Measurements from ENCODE around the gene NUDT1. TPM values are rescaled to one million over a fixed set of nuclear protein-coding genes. Genes with fewer than 3 reads are reported as not detected.

Gene NUDT1
- total RNA-seq, 2 experiments from 2014 or later: 88.4 to 117 TPM

DNA sequence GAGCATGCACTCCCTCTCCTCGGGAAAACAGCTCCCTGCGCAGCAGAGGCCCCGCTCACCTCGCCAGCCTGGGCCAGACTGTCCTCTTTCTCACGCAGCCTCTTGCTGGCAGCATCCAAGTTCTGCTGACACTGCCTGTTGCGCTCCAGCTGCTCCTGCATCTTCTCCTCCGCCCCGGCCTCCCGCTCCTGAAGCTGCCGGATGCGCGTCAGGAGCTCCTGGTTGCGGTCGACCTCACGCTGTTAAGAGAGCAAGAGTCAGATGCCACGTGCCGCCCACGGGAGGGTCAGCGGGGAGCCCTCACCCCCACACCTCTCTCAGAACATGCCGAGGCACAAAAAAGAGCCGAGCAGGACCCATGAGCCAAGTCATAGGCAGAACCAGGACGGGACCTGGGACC, 19.5 kb upstream of the NUDT1 start:
- intact Hi-C loops (cut with micrococcal nuclease; ENCODE audit: unreplicated experiment): no loop called here
- ChIA-PET POLR2A (no interaction called here), CTCF (ENCODE audit: unreplicated experiment) (no interaction called here)
- Histone ChIP-seq H3K4me1 (ENCODE audit: insufficient read depth, low read length, poor library complexity, severe bottlenecking) (no peaks in the 10 kb centered on the region), H3K79me2 (ENCODE audit: insufficient read depth, low read depth, low read length) (no peaks in the 10 kb centered on the region), H3K27ac (ENCODE audit: low read depth, low read length, poor library complexity, severe bottlenecking) (no peak overlapping the region), H3K4me2 (ENCODE audit: low read length) (no peak overlapping the region), H3K36me3 (ENCODE audit: insufficient read depth, low read length) (peaks cover 90% of the 10 kb centered on the region), H2AFZ (ENCODE audit: low read length) (no peak overlapping the region), H3K9me2 (ENCODE audit: insufficient read depth, low read length) (no peaks in the 10 kb centered on the region), H3K9me3 (ENCODE audit: low read length) (no peaks in the 10 kb centered on the region), H4K20me1 (ENCODE audit: insufficient read depth, low read length) (no peaks in the 10 kb centered on the region), H3K4me3 (ENCODE audit: low read depth, low read length, poor library complexity, severe bottlenecking) (no peak overlapping the region)
- DNase-seq (ENCODE audit: low spot score): no peak
- no TSS peak for BruUV-seq (replicated peaks)
- TF ChIP-seq EZH2phosphoT487 (IDR thresholded peaks at IDR 0.05; ENCODE audit: borderline replicate concordance, low read depth, low read length): no peak
- TF ChIP-seq, protein P1, sequence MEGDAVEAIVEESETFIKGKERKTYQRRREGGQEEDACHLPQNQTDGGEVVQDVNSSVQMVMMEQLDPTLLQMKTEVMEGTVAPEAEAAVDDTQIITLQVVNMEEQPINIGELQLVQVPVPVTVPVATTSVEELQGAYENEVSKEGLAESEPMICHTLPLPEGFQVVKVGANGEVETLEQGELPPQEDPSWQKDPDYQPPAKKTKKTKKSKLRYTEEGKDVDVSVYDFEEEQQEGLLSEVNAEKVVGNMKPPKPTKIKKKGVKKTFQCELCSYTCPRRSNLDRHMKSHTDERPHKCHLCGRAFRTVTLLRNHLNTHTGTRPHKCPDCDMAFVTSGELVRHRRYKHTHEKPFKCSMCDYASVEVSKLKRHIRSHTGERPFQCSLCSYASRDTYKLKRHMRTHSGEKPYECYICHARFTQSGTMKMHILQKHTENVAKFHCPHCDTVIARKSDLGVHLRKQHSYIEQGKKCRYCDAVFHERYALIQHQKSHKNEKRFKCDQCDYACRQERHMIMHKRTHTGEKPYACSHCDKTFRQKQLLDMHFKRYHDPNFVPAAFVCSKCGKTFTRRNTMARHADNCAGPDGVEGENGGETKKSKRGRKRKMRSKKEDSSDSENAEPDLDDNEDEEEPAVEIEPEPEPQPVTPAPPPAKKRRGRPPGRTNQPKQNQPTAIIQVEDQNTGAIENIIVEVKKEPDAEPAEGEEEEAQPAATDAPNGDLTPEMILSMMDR (conservative IDR thresholded peaks at IDR 0.05; ENCODE audit: low read length): no peak

DNA sequence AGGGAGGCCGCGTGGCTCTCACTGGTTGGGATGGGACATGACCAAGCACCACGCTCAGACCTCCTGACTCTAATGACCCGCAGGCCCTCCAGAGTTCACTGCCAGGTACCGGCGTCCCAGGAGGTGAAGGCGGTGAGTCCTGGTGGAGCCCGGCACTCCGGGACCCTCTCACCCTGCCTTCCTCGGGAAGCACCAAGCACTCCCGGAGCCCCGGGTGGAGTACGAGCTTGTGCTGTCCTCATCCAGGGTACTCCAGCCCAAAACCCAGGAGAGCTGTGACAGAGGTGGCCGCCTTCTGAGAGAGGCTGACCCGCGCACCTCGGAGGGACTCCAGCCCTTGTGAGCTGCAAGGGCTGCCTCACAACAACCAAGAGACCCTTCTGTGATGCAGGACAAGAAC, 18.7 kb upstream of the NUDT1 start:
- Histone ChIP-seq H3K4me3 (ENCODE audit: low read depth, low read length, poor library complexity, severe bottlenecking) (no peak overlapping the region), H3K9me2 (ENCODE audit: insufficient read depth, low read length) (no peaks in the 10 kb centered on the region), H3K36me3 (ENCODE audit: insufficient read depth, low read length) (peaks cover 85% of the 10 kb centered on the region), H3K4me2 (ENCODE audit: low read length) (no peak overlapping the region), H3K4me1 (ENCODE audit: insufficient read depth, low read length, poor library complexity, severe bottlenecking) (no peaks in the 10 kb centered on the region), H3K27ac (ENCODE audit: low read depth, low read length, poor library complexity, severe bottlenecking) (no peak overlapping the region), H3K9me3 (ENCODE audit: low read length) (no peaks in the 10 kb centered on the region), H4K20me1 (ENCODE audit: insufficient read depth, low read length) (no peaks in the 10 kb centered on the region), H2AFZ (ENCODE audit: low read length) (no peak overlapping the region), H3K79me2 (ENCODE audit: insufficient read depth, low read depth, low read length) (no peaks in the 10 kb centered on the region)
- DNase-seq (ENCODE audit: low spot score): no peak
- ChIA-PET POLR2A (no interaction called here), CTCF (ENCODE audit: unreplicated experiment) (no interaction called here)
- TF ChIP-seq, protein P1 (conservative IDR thresholded peaks at IDR 0.05; ENCODE audit: low read length): no peak
- TF ChIP-seq EZH2phosphoT487 (IDR thresholded peaks at IDR 0.05; ENCODE audit: borderline replicate concordance, low read depth, low read length): no peak
- intact Hi-C loops (cut with micrococcal nuclease; ENCODE audit: unreplicated experiment): no loop called here
- no TSS peak for BruUV-seq (replicated peaks)

DNA sequence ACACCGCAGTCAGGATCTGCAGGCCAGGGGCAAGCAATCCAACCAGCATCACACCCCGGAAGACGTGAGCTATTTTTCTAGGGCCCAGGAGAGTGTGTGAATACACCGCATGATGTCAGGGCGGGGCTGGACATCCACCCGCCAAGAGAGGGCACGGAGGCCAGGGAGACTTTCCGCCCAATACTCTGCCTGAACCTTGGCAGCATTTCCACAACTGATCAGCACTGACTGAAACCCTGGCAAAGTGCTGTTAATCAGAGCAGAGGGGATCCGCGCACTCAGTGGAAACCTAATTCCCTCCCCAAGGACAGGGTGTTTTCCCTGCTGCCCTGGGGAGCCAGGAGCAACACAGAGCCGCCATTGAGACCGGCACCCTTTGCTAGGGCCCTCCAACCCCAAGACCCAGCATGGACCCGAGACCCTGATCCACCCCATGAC, 17.5 kb upstream of the NUDT1 start:
- intact Hi-C loops (cut with micrococcal nuclease; ENCODE audit: unreplicated experiment): no loop called here
- no peaks in the 10 kb centered on the region for H3K9me3 ChIP-seq (ENCODE audit: low read length)
- H3K36me3 ChIP-seq (ENCODE audit: insufficient read depth, low read length): peaks cover 81% of the 10 kb centered on the region

More for the DNA sequence above, 17.5 kb upstream of the NUDT1 start:
- no peak overlapping the region for H3K4me3 ChIP-seq (ENCODE audit: low read depth, low read length, poor library complexity, severe bottlenecking)
- BruUV-seq (replicated peaks): no TSS peak
- POLR2A ChIA-PET: no interaction called here
- H3K4me1 ChIP-seq (ENCODE audit: insufficient read depth, low read length, poor library complexity, severe bottlenecking): no peaks in the 10 kb centered on the region
- no peak for DNase-seq (ENCODE audit: low spot score)
- H3K27ac ChIP-seq (ENCODE audit: low read depth, low read length, poor library complexity, severe bottlenecking): no peak overlapping the region
- no peaks in the 10 kb centered on the region for H3K79me2 ChIP-seq (ENCODE audit: insufficient read depth, low read depth, low read length)
- no peak overlapping the region for H3K4me2 ChIP-seq (ENCODE audit: low read length)
- TF ChIP-seq EZH2phosphoT487 (IDR thresholded peaks at IDR 0.05; ENCODE audit: borderline replicate concordance, low read depth, low read length): no peak
- TF ChIP-seq, protein P1 (conservative IDR thresholded peaks at IDR 0.05; ENCODE audit: low read length): no peak
- CTCF ChIA-PET (ENCODE audit: unreplicated experiment): no interaction called here
- no peaks in the 10 kb centered on the region for H4K20me1 ChIP-seq (ENCODE audit: insufficient read depth, low read length)
- H3K9me2 ChIP-seq (ENCODE audit: insufficient read depth, low read length): no peaks in the 10 kb centered on the region
- no peak overlapping the region for H2AFZ ChIP-seq (ENCODE audit: low read length)
